HEK293 (cell line): ENCODE results near the gene CEND1.

Experiments
- CTCF ChIA-PET: fragments of 350-600 bp; formaldehyde crosslinking; extraction: SDS; loops from one replicate; lab custom pipeline; 2021; ENCODE audit warnings: antibody characterized with exemption; lab: Yijun Ruan, JAX
- POLR2A ChIA-PET: fragments of 300-600 bp; formaldehyde crosslinking; extraction: SDS; loops from one replicate; lab custom pipeline; 2020; ENCODE audit warnings: antibody characterized with exemption, inconsistent platforms; lab: Yijun Ruan, JAX
- H3K27ac ChIP-seq: fragments of 200-500 bp; sonication (Bioruptor generic); 2 replicates; pipeline ENCODE4 v1.5.1; 2014; ENCODE audit warnings: low read depth, low read length, control low read depth, inconsistent platforms; ENCODE audit errors: extremely low read depth
- H3K36me3 ChIP-seq, 2 experiments: fragments of 200-500 bp in 1 of 2; sonication (Bioruptor generic) in 1 of 2; 1 replicate in 1 of 2; 2 replicates in 1 of 2; pipeline ENCODE4 v1.5.1; 2014 to 2017; ENCODE audit warnings: inconsistent platforms in 2 of 2, low read length in 2 of 2; ENCODE audit not compliant: control insufficient read depth in 2 of 2, insufficient read depth in 1 of 2
- H3K4me1 ChIP-seq: fragments of 200-500 bp; sonication (Bioruptor generic); 2 replicates; pipeline ENCODE4 v1.5.1; 2014; ENCODE audit warnings: mild to moderate bottlenecking, low read length, inconsistent platforms; ENCODE audit not compliant: control insufficient read depth, insufficient read depth
- H3K4me3 ChIP-seq: 2 replicates; pipeline ENCODE4 v1.5.1; 2011; ENCODE audit warnings: low read depth, mild to moderate bottlenecking, control low read depth, low read length, moderate library complexity
- H3K9me3 ChIP-seq: fragments of 200-500 bp; sonication (Bioruptor generic); 2 replicates; pipeline ENCODE4 v1.5.1; 2014; ENCODE audit warnings: low read depth, low read length, inconsistent platforms; ENCODE audit not compliant: control insufficient read depth, insufficient read depth
- ATF2 ChIP-seq: fragments of 450-650 bp; formaldehyde crosslinking; IDR thresholded peaks from 2 replicates; pipeline ENCODE4 v1.5.1; 2016; ENCODE audit warnings: missing biosample characterization, missing genetic modification characterization, low read depth
- HIC1 ChIP-seq: fragments of 450-650 bp; formaldehyde crosslinking; IDR thresholded peaks from 2 replicates; pipeline ENCODE4 v1.5.1; 2016; ENCODE audit warnings: missing biosample characterization, missing genetic modification characterization
- KLF10 ChIP-seq: fragments of 450-650 bp; IDR thresholded peaks from 2 replicates; pipeline ENCODE4 v1.5.1; 2018; ENCODE audit warnings: missing biosample characterization, mild to moderate bottlenecking, missing genetic modification characterization
- MYNN ChIP-seq: fragments of 450-650 bp; formaldehyde crosslinking; IDR thresholded peaks from 2 replicates; pipeline ENCODE4 v1.5.1; 2016; ENCODE audit warnings: missing biosample characterization, missing genetic modification characterization, borderline replicate concordance
- WT1 ChIP-seq: fragments of 450-650 bp; formaldehyde crosslinking; IDR thresholded peaks from 2 replicates; pipeline ENCODE4 v1.5.1; 2016; ENCODE audit warnings: missing biosample characterization, missing genetic modification characterization
- ZIC2 ChIP-seq: fragments of 450-650 bp; formaldehyde crosslinking; IDR thresholded peaks from 2 replicates; pipeline ENCODE4 v1.5.1; 2016; ENCODE audit warnings: missing biosample characterization, missing genetic modification characterization
- ZNF121 ChIP-seq: fragments of 450-650 bp; formaldehyde crosslinking; IDR thresholded peaks from 2 replicates; pipeline ENCODE4 v1.5.1; 2016; ENCODE audit warnings: missing biosample characterization, missing genetic modification characterization
- ZNF140 ChIP-seq: fragments of 450-650 bp; formaldehyde crosslinking; IDR thresholded peaks from 2 replicates; pipeline ENCODE4 v1.5.1; 2016; ENCODE audit warnings: missing biosample characterization, missing genetic modification characterization
- ZNF202 ChIP-seq: fragments of 450-650 bp; formaldehyde crosslinking; IDR thresholded peaks from 2 replicates; pipeline ENCODE4 v1.5.1; 2016; ENCODE audit warnings: missing biosample characterization, missing genetic modification characterization, borderline replicate concordance
- ZNF24 ChIP-seq: fragments of 450-650 bp; formaldehyde crosslinking; IDR thresholded peaks from 2 replicates; pipeline ENCODE4 v1.5.1; 2016; ENCODE audit warnings: missing biosample characterization, missing genetic modification characterization
- ZNF513 ChIP-seq: fragments of 450-650 bp; IDR thresholded peaks from 2 replicates; pipeline ENCODE4 v1.5.1; 2018; ENCODE audit warnings: missing biosample characterization, missing genetic modification characterization
- ZNF548 ChIP-seq: fragments of 450-650 bp; formaldehyde crosslinking; IDR thresholded peaks from 2 replicates; pipeline ENCODE4 v1.5.1; 2016; ENCODE audit warnings: missing biosample characterization, missing genetic modification characterization
- ZNF549 ChIP-seq: fragments of 450-650 bp; IDR thresholded peaks from 2 replicates; pipeline ENCODE4 v1.5.1; 2018; ENCODE audit warnings: missing biosample characterization, missing genetic modification characterization, mild to moderate bottlenecking, inconsistent platforms, moderate library complexity
- ZNF585B ChIP-seq: fragments of 450-650 bp; formaldehyde crosslinking; IDR thresholded peaks from 2 replicates; pipeline ENCODE4 v1.5.1; 2016; ENCODE audit warnings: missing biosample characterization, missing genetic modification characterization
- ZNF785 ChIP-seq: fragments of 450-650 bp; formaldehyde crosslinking; IDR thresholded peaks from 2 replicates; pipeline ENCODE4 v1.5.1; 2016; ENCODE audit warnings: missing biosample characterization, missing genetic modification characterization
- TF ChIP-seq, protein P1 (sequence below): fragments of 450-650 bp; formaldehyde crosslinking; IDR thresholded peaks from 2 replicates; pipeline ENCODE4 v1.5.1; 2016; ENCODE audit warnings: missing biosample characterization, missing genetic modification characterization
- TF ChIP-seq, protein P2 (sequence below): fragments of 450-650 bp; formaldehyde crosslinking; IDR thresholded peaks from 2 replicates; pipeline ENCODE4 v1.5.1; 2016; ENCODE audit warnings: missing biosample characterization, missing genetic modification characterization

Gene CEND1

DNA sequence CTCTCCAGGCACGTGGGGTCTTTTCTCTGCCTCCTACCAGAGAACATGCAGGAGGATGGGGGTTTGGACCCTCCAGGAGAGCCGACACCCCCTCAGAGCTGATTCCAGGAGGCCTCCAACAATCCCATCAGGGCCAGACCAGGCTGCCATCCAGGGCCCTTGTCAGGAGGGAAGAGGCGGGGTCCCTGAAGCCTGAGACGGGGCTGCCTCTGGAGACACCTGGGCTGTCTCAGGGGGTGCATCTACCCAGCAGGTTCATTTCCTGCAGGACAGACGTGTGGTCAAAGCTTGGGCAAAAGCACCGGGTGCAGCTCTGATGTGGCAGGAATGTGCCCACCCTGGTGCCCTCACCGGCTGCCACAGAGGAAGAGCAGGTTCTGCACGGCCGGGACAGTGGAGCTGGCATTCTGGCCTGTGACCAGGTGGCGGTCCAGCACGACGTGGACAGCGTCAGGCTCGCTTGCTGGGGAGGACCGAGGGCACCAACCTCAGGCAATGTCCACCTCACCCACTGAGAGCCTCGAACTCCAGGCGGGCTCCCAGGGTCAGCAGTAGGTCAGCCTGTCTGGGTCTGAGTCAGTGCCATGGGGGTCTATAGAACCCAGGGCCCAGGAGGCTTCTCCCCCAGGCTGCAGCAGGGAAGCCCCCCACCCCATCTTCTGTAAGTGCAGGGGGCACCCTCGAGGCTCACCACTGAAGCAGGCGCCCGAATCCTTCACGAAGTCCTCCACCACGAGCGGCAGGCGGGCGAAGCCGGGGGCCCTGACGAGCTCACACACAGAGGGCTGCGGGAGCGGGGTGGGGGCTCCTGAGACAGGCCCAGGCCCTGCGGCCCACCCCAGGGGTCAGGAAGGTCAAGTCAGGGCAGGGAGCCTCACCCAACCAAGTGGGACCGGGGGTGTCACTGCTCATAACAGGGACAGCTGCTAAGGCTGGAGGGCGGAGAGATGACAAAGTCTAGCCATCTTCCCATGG is 19.0 kb downstream of the CEND1 start:
- peaks cover 0 to 71% of the 10 kb centered on the region in 2 experiments; a peak in 2 of 3 replicates for H3K36me3 ChIP-seq
- no peaks in the 10 kb centered on the region; the same call in 1 of the 2 replicates for H3K4me1 ChIP-seq
- H3K9me3 ChIP-seq = no peaks in the 10 kb centered on the region
- H3K4me3 ChIP-seq = no peak overlapping the region
- no peak overlapping the region for H3K27ac ChIP-seq
- CTCF ChIA-PET = no interaction called here
- POLR2A ChIA-PET = no interaction called here
- TF ChIP-seq, protein P1, sequence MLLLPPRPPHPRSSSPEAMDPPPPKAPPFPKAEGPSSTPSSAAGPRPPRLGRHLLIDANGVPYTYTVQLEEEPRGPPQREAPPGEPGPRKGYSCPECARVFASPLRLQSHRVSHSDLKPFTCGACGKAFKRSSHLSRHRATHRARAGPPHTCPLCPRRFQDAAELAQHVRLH (tag by site-specific recombination) = no peak
- TF ChIP-seq ZNF785 (no peak), WT1 (tag by site-specific recombination) (no peak), ZNF140 (tag by site-specific recombination) (no peak), HIC1 (peak; percentile 22; the same call in 1 of the 2 replicates)

DNA sequence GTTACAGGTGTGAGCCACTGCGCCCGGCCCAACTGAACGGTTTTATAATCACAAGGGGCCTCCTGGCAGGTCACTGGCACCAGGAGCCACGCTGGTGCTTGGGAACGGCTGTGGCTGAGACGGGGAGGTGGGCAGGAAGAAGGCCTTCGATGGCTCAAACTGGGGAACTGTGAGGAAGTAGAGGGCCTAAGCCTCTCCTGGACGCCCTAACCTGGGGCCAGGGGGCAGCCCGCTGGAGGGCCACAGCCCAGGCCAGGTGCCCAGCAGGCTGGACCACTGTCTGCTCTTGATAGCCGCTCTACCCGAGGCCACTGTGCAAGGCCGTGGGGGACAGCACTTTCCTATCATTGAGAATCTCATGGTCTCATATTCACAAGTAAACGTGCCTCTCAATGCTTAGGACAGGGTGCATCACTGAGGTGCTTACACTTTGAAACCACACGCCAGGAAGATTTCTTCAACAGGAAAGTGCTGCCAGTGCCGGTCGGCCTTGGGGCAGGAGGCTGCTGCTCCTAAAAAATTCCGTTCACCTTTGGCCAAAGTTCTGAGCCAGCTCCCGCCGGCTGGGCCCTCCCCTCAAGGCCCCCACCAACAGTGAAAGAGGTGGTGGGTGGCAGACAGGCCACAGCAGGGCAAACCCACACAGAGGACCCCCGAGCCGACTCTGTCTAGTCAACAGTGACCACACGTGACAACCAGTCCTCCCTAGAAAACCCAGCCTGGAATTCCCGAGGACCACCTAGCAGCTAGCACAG is 19.8 kb downstream of the CEND1 start:
- Histone ChIP-seq H3K4me3 (no peak overlapping the region), H3K9me3 (no peaks in the 10 kb centered on the region)
- TF ChIP-seq ZNF549 (tag by site-specific recombination) (no peak), ZNF24 (no peak)
- TF ChIP-seq, all 188 proteins: peak for 0
- ChIA-PET POLR2A (interaction anchor here (0.9 kb wide), 1 partner anchor 20 kb away, joined by 3 read pairs; the partner anchor contains the start of gene CEND1), CTCF (no interaction called here)
- Histone ChIP-seq H3K36me3 (peaks cover 0 to 78% of the 10 kb centered on the region in 2 experiments; a peak in 2 of 3 replicates), H3K27ac (no peak overlapping the region), H3K4me1 (no peaks in the 10 kb centered on the region)

DNA sequence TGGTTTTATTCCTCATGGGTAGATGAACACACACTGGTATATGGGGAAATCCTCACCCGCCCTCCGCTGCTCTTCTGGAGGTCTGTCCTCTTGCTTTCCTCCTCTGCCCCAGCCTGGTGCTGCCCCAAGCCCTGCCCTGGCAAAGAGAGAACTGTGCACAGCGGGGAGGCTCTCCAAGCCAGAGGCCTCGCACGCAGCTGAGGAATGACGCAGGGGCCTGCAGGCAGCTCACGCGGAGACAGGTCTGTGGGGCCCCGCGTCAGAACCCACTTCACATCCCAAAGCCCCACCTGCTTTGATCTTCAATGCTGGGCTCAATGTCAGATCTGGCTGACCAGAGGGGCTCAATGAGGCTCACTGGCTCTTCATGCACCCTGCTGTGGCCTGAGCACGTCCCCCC is 22.7 kb downstream of the CEND1 start:
- CTCF ChIA-PET = no interaction called here
- POLR2A ChIA-PET = no interaction called here
- Histone ChIP-seq H3K36me3 (peaks cover 0 to 77% of the 10 kb centered on the region in 2 experiments; a peak in 2 of 3 replicates), H3K27ac (no peak overlapping the region), H3K4me3 (no peak overlapping the region), H3K9me3 (no peaks in the 10 kb centered on the region), H3K4me1 (no peaks in the 10 kb centered on the region)
- TF ChIP-seq MYNN (tag by site-specific recombination) (no peak), ZIC2 (tag by site-specific recombination) (peak; percentile 60)

DNA sequence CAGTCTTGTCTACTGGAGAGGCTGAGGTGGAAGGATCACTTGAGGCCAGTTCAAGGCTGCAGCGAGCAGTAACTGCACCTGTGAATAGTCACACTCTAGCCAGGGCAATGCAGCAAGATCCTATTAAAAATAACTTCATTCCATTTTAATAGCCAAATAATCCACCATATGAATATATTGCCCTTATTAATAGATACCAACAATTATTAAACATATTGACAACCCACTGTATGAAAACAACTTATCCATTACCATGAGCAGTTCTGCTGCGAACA is 23.0 kb downstream of the CEND1 start:
- POLR2A ChIA-PET = interaction anchor here (1.1 kb wide), 1 partner anchor 41 kb away, joined by 5 read pairs; no protein-coding TSS in a partner anchor

More for the DNA sequence above, 23.0 kb downstream of the CEND1 start:
- Histone ChIP-seq H3K36me3 (peaks cover under 1 to 77% of the 10 kb centered on the region in 2 experiments; a peak in 2 of 3 replicates), H3K4me3 (no peak overlapping the region), H3K9me3 (no peaks in the 10 kb centered on the region), H3K27ac (no peak overlapping the region), H3K4me1 (no peaks in the 10 kb centered on the region)
- TF ChIP-seq ZNF121 (tag by site-specific recombination) = peak; percentile 95
- no peak for TF ChIP-seq ATF2 (tag by site-specific recombination)
- TF ChIP-seq ZNF202 (tag by site-specific recombination) = no peak
- no peak for TF ChIP-seq ZNF585B (tag by site-specific recombination)
- TF ChIP-seq, protein P2, sequence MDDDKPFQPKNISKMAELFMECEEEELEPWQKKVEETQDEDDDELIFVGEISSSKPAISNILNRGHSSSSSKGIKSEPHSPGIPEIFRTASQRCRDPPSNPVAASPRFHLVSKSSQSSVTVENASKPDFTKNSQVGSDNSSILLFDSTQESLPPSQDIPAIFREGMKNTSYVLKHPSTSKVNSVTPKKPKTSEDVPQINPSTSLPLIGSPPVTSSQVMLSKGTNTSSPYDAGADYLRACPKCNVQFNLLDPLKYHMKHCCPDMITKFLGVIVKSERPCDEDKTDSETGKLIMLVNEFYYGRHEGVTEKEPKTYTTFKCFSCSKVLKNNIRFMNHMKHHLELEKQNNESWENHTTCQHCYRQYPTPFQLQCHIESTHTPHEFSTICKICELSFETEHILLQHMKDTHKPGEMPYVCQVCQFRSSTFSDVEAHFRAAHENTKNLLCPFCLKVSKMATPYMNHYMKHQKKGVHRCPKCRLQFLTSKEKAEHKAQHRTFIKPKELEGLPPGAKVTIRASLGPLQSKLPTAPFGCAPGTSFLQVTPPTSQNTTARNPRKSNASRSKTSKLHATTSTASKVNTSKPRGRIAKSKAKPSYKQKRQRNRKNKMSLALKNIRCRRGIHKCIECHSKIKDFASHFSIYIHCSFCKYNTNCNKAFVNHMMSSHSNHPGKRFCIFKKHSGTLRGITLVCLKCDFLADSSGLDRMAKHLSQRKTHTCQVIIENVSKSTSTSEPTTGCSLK (tag by site-specific recombination) = no peak
- peak; percentile 19; the same call in 1 of the 2 replicates for TF ChIP-seq KLF10 (tag by site-specific recombination)
- TF ChIP-seq ZNF513 (tag by site-specific recombination) = no peak
- no peak for TF ChIP-seq ZNF548 (tag by site-specific recombination)
- CTCF ChIA-PET = no interaction called here
